Lung (tissue), 12 donors: ENCODE results near the gene STAG1. TPM values are rescaled to one million over a fixed set of nuclear protein-coding genes. Genes with fewer than 3 reads are reported as not detected.

Source experiments
- ATAC-seq: fragments of 200-7000 bp; cut with Tn5 transposase; one replicate; pipeline ENCODE4 v1.9.1; 2020; ENCODE audit warnings: moderate number of reproducible peaks; ENCODE audit not compliant: insufficient read depth, low FRiP score
- DNase-seq, 3 donors: peaks; one replicate each; pipeline ENCODE4 v3.0.0-alpha.2; 2013 to 2017
- H3K27ac ChIP-seq, 2 donors: one replicate each; pipeline ENCODE4 v1.5.1; 2013; ENCODE audit warnings: mild to moderate bottlenecking in 2 of 2, moderate library complexity in 2 of 2, control low read depth in 1 of 2, inconsistent platforms in 1 of 2, low read depth in 1 of 2, low read length in 1 of 2
- H3K27me3 ChIP-seq, 3 donors: one replicate each; pipeline ENCODE4 v1.5.1; 2013; ENCODE audit warnings: low read length in 2 of 3; ENCODE audit not compliant: control insufficient read depth in 3 of 3, insufficient read depth in 3 of 3
- H3K36me3 ChIP-seq, 4 donors: one replicate each; pipeline ENCODE4 v1.5.1; 2013; ENCODE audit warnings: low read length in 4 of 4, mild to moderate bottlenecking in 1 of 4, moderate library complexity in 1 of 4; ENCODE audit not compliant: control insufficient read depth in 4 of 4, insufficient read depth in 4 of 4
- H3K4me1 ChIP-seq, 5 donors: one replicate each; pipeline ENCODE4 v1.5.1; 2013; ENCODE audit warnings: low read length in 5 of 5, mild to moderate bottlenecking in 2 of 5, moderate library complexity in 1 of 5; ENCODE audit not compliant: control insufficient read depth in 5 of 5, insufficient read depth in 5 of 5
- H3K4me3 ChIP-seq: one replicate; pipeline ENCODE4 v1.5.1; 2013; ENCODE audit warnings: mild to moderate bottlenecking, control low read depth, moderate library complexity
- H3K9ac ChIP-seq, 2 donors: one replicate each; pipeline ENCODE4 v1.5.1; 2013; ENCODE audit warnings: low read length in 2 of 2, control low read depth in 1 of 2; ENCODE audit not compliant: insufficient read depth in 1 of 2
- H3K9me3 ChIP-seq, 4 donors: one replicate each; pipeline ENCODE4 v1.5.1; 2013; ENCODE audit warnings: low read length in 3 of 4, mild to moderate bottlenecking in 1 of 4, moderate library complexity in 1 of 4; ENCODE audit not compliant: control insufficient read depth in 4 of 4, insufficient read depth in 3 of 4
- CTCF ChIP-seq: IDR thresholded peaks from 2 replicates; pipeline ENCODE4 v1.5.1; 2012; ENCODE audit warnings: mild to moderate bottlenecking; ENCODE audit errors: control extremely low read depth, extremely low read depth
- WGBS, 2 donors: extraction: QIAGEN DNeasy Blood & Tissue Kit; methylation state at CpG; one replicate each; pipeline ENCODE4 v1.1.7; 2013; 5-methylcytosine and 5-hydroxymethylcytosine counted together
- polyA plus RNA-seq, 2 donors: library from polyadenylated mRNA; stranded (reverse); fragments of 200-250 nt; gene quantifications; one replicate each; pipeline ENCODE4 v1.2.1, GENCODE V29; 2013
- total RNA-seq, 2 donors: library from RNA; depleted of rRNA in 1 of 2; stranded (reverse); fragments of >200 nt in 1 of 2; gene quantifications; one replicate each; pipeline ENCODE4 v1.2.1, GENCODE V29; 2014 to 2021
- donor health status: control.
- donor health status: control.
- donor health status: Bipolar disorder and iron deficiency.
- donor health status: healthy.
- donor health status: DM: yes; HTN: yes; CAD: no.

Gene STAG1
- total and polyA plus RNA-seq, 4 donors = 8.1 to 90.0 (median 20.5) TPM

- Histone ChIP-seq H3K27me3 (no peaks in the 10 kb centered on the region), H3K9ac (no peak overlapping the region), H3K27ac (no peak overlapping the region), H3K4me3 (no peak overlapping the region), H3K9me3 (no peaks in the 10 kb centered on the region), H3K4me1 (peaks cover 0 to 12% (median 5%) of the 10 kb centered on the region in 5 donors), H3K36me3 (peaks cover 5 to 19% (median 7%) of the 10 kb centered on the region in 4 donors)
- no peak for TF ChIP-seq CTCF
- DNase-seq (no peak), ATAC-seq (no peak)
- WGBS, 2 donors = 86 to 91% methylated on average over 5 of the region's 5 CpGs
Measured at GRCh38 chr3:136346486-136346885, 405.7 kb downstream of the STAG1 start.

DNA sequence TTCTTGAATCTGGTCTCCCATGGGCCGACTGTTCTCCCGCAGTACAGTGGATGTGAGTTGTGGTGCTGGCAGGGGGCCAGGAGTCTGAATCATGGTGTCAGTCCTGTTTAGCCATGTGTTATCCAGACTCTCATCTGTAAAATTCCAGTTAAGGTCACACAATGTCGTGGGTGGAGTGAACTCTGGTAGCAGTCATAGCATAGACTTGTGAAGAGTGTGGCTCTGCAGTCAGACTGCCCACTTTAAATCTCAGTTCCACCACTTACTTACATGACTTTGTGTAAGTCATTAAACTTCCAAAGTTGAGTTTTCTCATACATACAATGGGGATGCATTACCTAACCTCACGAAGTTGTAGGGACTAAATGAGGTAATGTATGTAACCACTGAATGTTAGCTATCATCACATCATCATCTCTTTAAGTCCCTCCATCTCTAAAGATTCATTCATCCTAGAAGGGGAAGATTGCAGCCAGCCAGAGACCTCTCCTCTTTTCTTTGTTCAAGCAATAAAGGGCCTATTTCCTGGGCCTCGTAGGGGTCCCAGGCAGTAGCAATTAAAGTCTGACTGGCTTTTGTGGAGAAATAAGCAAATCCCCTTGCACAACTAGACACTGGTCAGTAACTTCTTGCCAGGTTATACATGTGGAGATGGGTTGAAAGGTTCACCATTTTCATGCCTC lies 408.2 kb downstream of the STAG1 start:
- WGBS, 2 donors = 52 to 80% methylated on average over 5 of the region's 5 CpGs
- Histone ChIP-seq H3K27ac (peak overlapping the region in 1 of 2 donors; percentile 54), H3K4me3 (no peak overlapping the region), H3K27me3 (no peaks in the 10 kb centered on the region), H3K36me3 (peaks cover 7 to 21% (median 13%) of the 10 kb centered on the region in 4 donors), H3K9ac (no peak overlapping the region), H3K4me1 (peaks cover 0 to 7% (median 2%) of the 10 kb centered on the region in 5 donors), H3K9me3 (no peaks in the 10 kb centered on the region)
- no peak for TF ChIP-seq CTCF
- DNase-seq (peak; percentile 40 to 49 (median 41)), ATAC-seq (peak; percentile 78)

DNA sequence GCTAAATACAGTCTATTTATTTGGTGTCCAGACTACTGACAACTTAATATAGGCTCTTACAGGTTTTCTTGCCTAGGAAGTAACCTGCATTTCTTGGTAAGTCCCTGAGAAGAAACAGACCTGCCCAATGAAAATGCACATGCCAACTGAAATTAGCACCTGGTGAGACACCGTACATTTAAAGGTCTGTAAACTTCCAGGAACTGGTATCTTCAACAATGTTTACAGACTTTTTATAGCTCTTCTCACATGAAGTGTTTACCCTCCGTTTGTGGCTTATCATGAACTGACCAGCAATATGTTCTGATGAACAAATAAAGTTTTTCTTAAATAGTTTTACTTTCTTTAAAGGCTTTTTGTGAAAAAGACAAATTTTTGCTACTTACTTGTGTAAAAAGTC lies 408.7 kb downstream of the STAG1 start:
- 71 to 83% methylated on average over 2 of the region's 2 CpGs for WGBS, 2 donors

More for the DNA sequence above, 408.7 kb downstream of the STAG1 start:
- H3K9ac ChIP-seq = no peak overlapping the region
- peak in 2 of 3 donors; percentile 24 to 41 for DNase-seq
- no peaks in the 10 kb centered on the region for H3K27me3 ChIP-seq
- no peak for ATAC-seq
- peaks cover 0 to 7% (median 2%) of the 10 kb centered on the region in 5 donors for H3K4me1 ChIP-seq
- H3K27ac ChIP-seq = no peak overlapping the region
- peaks cover 10 to 22% (median 12%) of the 10 kb centered on the region in 4 donors for H3K36me3 ChIP-seq
- no peaks in the 10 kb centered on the region for H3K9me3 ChIP-seq
- no peak for TF ChIP-seq CTCF
- H3K4me3 ChIP-seq = no peak overlapping the region
